K562 (cell line): Measurements from ENCODE around the gene PTPRU. TPM values are rescaled to one million over a fixed set of nuclear protein-coding genes. Genes with fewer than 3 reads are reported as not detected.

Source experiments
- ATAC-seq: fragments of 200-7000 bp; cut with Tn5 transposase; 3 replicates; pipeline ENCODE4 v1.9.1; 2020; ENCODE audit warnings: moderate library complexity
- BruUV-seq: library from RNA; stranded (reverse); fragments of 400-500 nt; replicated peaks from 2 replicates; lab custom pipeline; 2021; lab: Mats Ljungman, UMichigan
- CTCF ChIA-PET: fragments of 300-600 bp; formaldehyde crosslinking; extraction: SDS; loops from one replicate; lab custom pipeline; 2021; ENCODE audit warnings: low intra/inter-chr PET ratio; lab: Yijun Ruan, JAX
- POLR2A ChIA-PET: fragments of 300-600, 350-650 bp; sonication (Branson Sonifier 250); formaldehyde crosslinking; extraction: SDS; loops from one replicate; lab custom pipeline; 2021; ENCODE audit warnings: antibody characterized with exemption, inconsistent platforms; lab: Yijun Ruan, JAX
- DNase-seq, 4 experiments: peaks; one replicate each; pipeline versions ENCODE4 v3.0.0 to v3.0.0-alpha.2; 2011 to 2018; ENCODE audit warnings: low spot score in 3 of 4, mixed read lengths in 3 of 4; ENCODE audit errors: extremely low read depth in 1 of 4
- FAIRE-seq: peaks from 2 replicates; lab custom pipeline; 2011; peaks lifted over from hg19 to GRCh38; lab: Jason Lieb, UNC
- H2AFZ ChIP-seq: 2 replicates; pipeline ENCODE4 v1.6.0; 2011; ENCODE audit warnings: low read depth, low read length, control low read depth, inconsistent platforms
- H3K27ac ChIP-seq: fragments of 200-600 bp; 3 replicates; pipeline ENCODE4 v1.8.0; 2011; ENCODE audit warnings: low read depth, mild to moderate bottlenecking, control low read depth, inconsistent platforms, low read length, moderate library complexity, mixed read lengths; ENCODE audit errors: extremely low read depth
- H3K27me3 ChIP-seq, 2 experiments: fragments of 300-600 bp in 1 of 2; 2 replicates in 1 of 2; 3 replicates in 1 of 2; pipeline versions ENCODE4 v1.6.0 to v1.8.0; 2011; ENCODE audit warnings: inconsistent platforms in 2 of 2, low read length in 2 of 2, mild to moderate bottlenecking in 1 of 2, mixed read lengths in 1 of 2, moderate library complexity in 1 of 2; ENCODE audit not compliant: control insufficient read depth in 2 of 2, insufficient read depth in 2 of 2
- H3K36me3 ChIP-seq: fragments of 300-600 bp; 3 replicates; pipeline ENCODE4 v1.8.0; 2011; ENCODE audit warnings: mild to moderate bottlenecking, low read length, inconsistent platforms; ENCODE audit not compliant: control insufficient read depth, insufficient read depth
- H3K4me1 ChIP-seq, 2 experiments: fragments of 200-600 bp in 1 of 2; replicated peaks in 1 of 2; 2 replicates in 1 of 2; 3 replicates in 1 of 2; pipeline versions ENCODE4 v1.5.1 to v1.8.0; 2011; ENCODE audit warnings: inconsistent platforms in 2 of 2, low read length in 2 of 2, mild to moderate bottlenecking in 1 of 2, mixed read lengths in 1 of 2, moderate library complexity in 1 of 2; ENCODE audit not compliant: control insufficient read depth in 2 of 2, insufficient read depth in 2 of 2
- H3K4me2 ChIP-seq: 2 replicates; pipeline ENCODE4 v1.6.1; 2011; ENCODE audit warnings: low read length, control low read depth, inconsistent platforms, mixed read lengths; ENCODE audit not compliant: insufficient read depth
- H3K4me3 ChIP-seq: fragments of 200-600 bp; sonication (generic), shearing (Covaris generic); 2 replicates; pipeline ENCODE4 v1.5.1; 2016; ENCODE audit warnings: control low read depth, inconsistent platforms
- H3K79me2 ChIP-seq: fragments of 200-600 bp; 3 replicates; pipeline ENCODE4 v1.8.0; 2011; ENCODE audit warnings: low read length, inconsistent platforms; ENCODE audit not compliant: control insufficient read depth, insufficient read depth
- H3K9ac ChIP-seq, 2 experiments: 2 replicates each; pipeline versions ENCODE4 v1.6.0 to v1.6.1; 2011; ENCODE audit warnings: low read depth in 2 of 2, low read length in 2 of 2, control low read depth in 1 of 2, inconsistent platforms in 1 of 2, mild to moderate bottlenecking in 1 of 2, mixed read lengths in 1 of 2; ENCODE audit not compliant: insufficient read depth in 1 of 2
- H3K9me1 ChIP-seq: one replicate; pipeline ENCODE4 v1.6.0; 2011; ENCODE audit warnings: inconsistent platforms, mild to moderate bottlenecking, low read length, moderate library complexity; ENCODE audit not compliant: control insufficient read depth, insufficient read depth
- H3K9me3 ChIP-seq: replicated peaks from 2 replicates; pipeline ENCODE4 v1.5.1; 2011; ENCODE audit warnings: low read depth, low read length, inconsistent platforms; ENCODE audit not compliant: control insufficient read depth, insufficient read depth
- H4K20me1 ChIP-seq: replicated peaks from 2 replicates; pipeline ENCODE4 v1.6.1; 2011; ENCODE audit warnings: low read length, inconsistent platforms, mixed read lengths; ENCODE audit not compliant: control insufficient read depth, insufficient read depth
- C11orf30 ChIP-seq: fragments of 450-650 bp; IDR thresholded peaks from 2 replicates; pipeline ENCODE4 v1.6.1; 2016; ENCODE audit warnings: low read depth, mild to moderate bottlenecking
- CCAR2 ChIP-seq: fragments of 200-400 bp; formaldehyde crosslinking; IDR thresholded peaks from 2 replicates; pipeline ENCODE4 v1.6.1; 2017; ENCODE audit warnings: mild to moderate bottlenecking, low read depth, low read length
- ELK1 ChIP-seq: sonication (generic); formaldehyde crosslinking; IDR thresholded peaks from 2 replicates; pipeline ENCODE4 v1.8.1; 2022; ENCODE audit warnings: missing genetic modification reagents
- FOXK2 ChIP-seq, 2 experiments: fragments of 450-650 bp; IDR thresholded peaks in 1 of 2; conservative IDR thresholded peaks in 1 of 2; 2 replicates each; pipeline ENCODE4 v1.6.1; 2016; ENCODE audit warnings: low read depth in 2 of 2, mild to moderate bottlenecking in 1 of 2
- KAT7 ChIP-seq: sonication (generic); formaldehyde crosslinking; IDR thresholded peaks from 2 replicates; pipeline ENCODE4 v1.8.0; 2022; ENCODE audit warnings: missing genetic modification reagents, mild to moderate bottlenecking, borderline replicate concordance
- MAZ ChIP-seq, 2 experiments: fragments of 450-650 bp in 1 of 2; sonication (generic) in 1 of 2; formaldehyde crosslinking; IDR thresholded peaks in 1 of 2; conservative IDR thresholded peaks in 1 of 2; 2 replicates each; pipeline versions ENCODE4 v1.4.0 to v1.5.0; 2020; ENCODE audit warnings: mild to moderate bottlenecking in 1 of 2, missing genetic modification reagents in 1 of 2
- POLR2B ChIP-seq: fragments of 450-650 bp; IDR thresholded peaks from 2 replicates; pipeline ENCODE4 v1.6.1; 2018; ENCODE audit warnings: low read depth; ENCODE audit not compliant: partially characterized antibody
- SMAD1 ChIP-seq: fragments of 150-350 bp; IDR thresholded peaks from 2 replicates; pipeline ENCODE4 v1.6.1; 2014; ENCODE audit warnings: low read length, low read depth; ENCODE audit not compliant: partially characterized antibody
- TARDBP ChIP-seq: fragments of 450-650 bp; IDR thresholded peaks from 2 replicates; pipeline ENCODE4 v1.6.1; 2016
- TSHZ1 ChIP-seq: fragments of 250-450 bp; sonication (Bioruptor Pico); IDR thresholded peaks from 2 replicates; pipeline ENCODE4 v1.4.0; 2020; ENCODE audit warnings: mild to moderate bottlenecking, moderate library complexity
- ZBTB1 ChIP-seq: sonication (generic); formaldehyde crosslinking; IDR thresholded peaks from 2 replicates; pipeline ENCODE4 v1.8.1; 2023; ENCODE audit warnings: missing genetic modification reagents, low read depth, mild to moderate bottlenecking, borderline replicate concordance
- ZNF143 ChIP-seq: sonication (generic); formaldehyde crosslinking; IDR thresholded peaks from 2 replicates; pipeline ENCODE4 v1.9.0; 2022; ENCODE audit warnings: mild to moderate bottlenecking, missing genetic modification reagents
- WGBS: fragments of 100-300 bp; shearing (Covaris generic); methylation state at CpG from one replicate; pipeline ENCODE4 v1.1.6; 2016; ENCODE audit warnings: low coverage, mixed read lengths; ENCODE audit not compliant: insufficient coverage; ENCODE audit errors: missing lambda C conversion rate; 5-methylcytosine and 5-hydroxymethylcytosine counted together
- in situ Hi-C: fragments of 300-500 bp; cut with MboI; formaldehyde crosslinking; loops from 4 replicates; pipeline ENCODE4 v1.15.0; 2018; ENCODE audit warnings: inconsistent platforms, mixed read lengths
- intact Hi-C: fragments of 100-400 bp; cut with micrococcal nuclease; formaldehyde crosslinking; loops from 2 replicates; pipeline ENCODE4 v1.14.2; 2022
- polyA plus RNA-seq, 8 experiments: library from polyadenylated mRNA; depleted of rRNA in 4 of 8; stranded (reverse) in 5 of 8; unstranded in 3 of 8; fragments of >200 nt; fragmentation: Nextera tagmentation in 2 of 8; fragmentation: Illumina TruSeq in 1 of 8; extraction: Ambion mirVana in 2 of 8; extraction: Trizol in 1 of 8; gene quantifications; 2 replicates each; pipeline versions ENCODE4 v1.2.1 to v1.2.3, GENCODE V29; 2011 to 2014; ENCODE audit warnings: inconsistent platforms in 1 of 8, missing spikeins in 1 of 8
- total RNA-seq, 7 experiments: library from RNA; depleted of rRNA in 6 of 7; stranded (reverse); fragments of >200 nt in 6 of 7; fragmentation: Illumina TruSeq in 2 of 7; extraction: Trizol in 2 of 7; gene quantifications; 2 replicates each; pipeline versions ENCODE4 v1.2.1 to v1.2.3, GENCODE V29; 2011 to 2021; ENCODE audit warnings: low replicate concordance in 1 of 7
- TF ChIP-seq, protein P1 (sequence below): sonication (generic); formaldehyde crosslinking; IDR thresholded peaks from 2 replicates; pipeline ENCODE4 v1.8.0; 2022; ENCODE audit warnings: missing genetic modification reagents, mild to moderate bottlenecking, moderate library complexity, borderline replicate concordance
- TF ChIP-seq, protein P2 (sequence below), 2 experiments: IDR thresholded peaks; 2 replicates each; pipeline ENCODE4 v1.6.1; 2011; ENCODE audit warnings: borderline replicate concordance in 1 of 2, control low read depth in 1 of 2, low read depth in 1 of 2, low read length in 1 of 2, mild to moderate bottlenecking in 1 of 2, mixed read lengths in 1 of 2, moderate library complexity in 1 of 2; ENCODE audit not compliant: insufficient read depth in 1 of 2, insufficient read length in 1 of 2, poor library complexity in 1 of 2, severe bottlenecking in 1 of 2; ENCODE audit errors: extremely low read depth in 1 of 2

Gene PTPRU
- total and polyA plus RNA-seq, 9 of the 15 experiments (the other 6 are each of a cell fraction or from before 2014, with no cell fraction given) = 0.01 to 2.9 (median 1.0) TPM

DNA sequence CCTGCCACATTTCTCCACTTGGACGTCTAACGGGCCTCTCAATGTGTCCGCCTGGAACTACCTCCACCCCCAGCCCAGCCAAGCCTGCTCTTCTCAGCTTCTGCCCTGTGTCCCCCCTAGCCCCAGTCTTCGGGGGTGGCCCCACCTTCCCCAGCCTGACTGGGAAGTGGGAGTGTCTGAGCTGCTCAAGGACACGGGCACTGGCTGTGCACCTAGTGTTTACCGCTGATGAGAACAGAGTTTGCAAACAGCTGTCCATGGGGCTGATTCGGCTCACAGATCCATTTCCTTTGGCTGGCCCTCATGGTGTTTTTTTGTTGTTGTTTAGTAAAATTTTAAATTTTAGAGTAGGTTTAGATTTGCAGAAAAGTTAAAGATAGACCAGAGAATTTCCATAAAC, 121.1 kb downstream of the PTPRU start:
- no peak for FAIRE-seq
- Histone ChIP-seq H3K9me3 (no peaks in the 10 kb centered on the region), H3K9ac (no peak overlapping the region), H3K9me1 (no peaks in the 10 kb centered on the region), H3K79me2 (no peaks in the 10 kb centered on the region), H3K27ac (no peak overlapping the region), H3K4me1 (peaks cover 0 to 4% of the 10 kb centered on the region in 2 experiments; a peak in 3 of 5 replicates), H3K36me3 (no peaks in the 10 kb centered on the region), H3K4me2 (no peak overlapping the region), H3K4me3 (no peak overlapping the region), H2AFZ (no peak overlapping the region), H4K20me1 (peaks cover 3% of the 10 kb centered on the region; the same call in 1 of the 2 replicates), H3K27me3 (peaks cover 22 to 45% of the 10 kb centered on the region in 2 experiments)
- intact Hi-C loops = no loop called here
- in situ Hi-C loops = no loop called here
- no peak for DNase-seq
- CTCF ChIA-PET = no interaction called here
- POLR2A ChIA-PET = no interaction called here
- no peak for ATAC-seq
- no TSS peak for BruUV-seq
- TF ChIP-seq, protein P1, sequence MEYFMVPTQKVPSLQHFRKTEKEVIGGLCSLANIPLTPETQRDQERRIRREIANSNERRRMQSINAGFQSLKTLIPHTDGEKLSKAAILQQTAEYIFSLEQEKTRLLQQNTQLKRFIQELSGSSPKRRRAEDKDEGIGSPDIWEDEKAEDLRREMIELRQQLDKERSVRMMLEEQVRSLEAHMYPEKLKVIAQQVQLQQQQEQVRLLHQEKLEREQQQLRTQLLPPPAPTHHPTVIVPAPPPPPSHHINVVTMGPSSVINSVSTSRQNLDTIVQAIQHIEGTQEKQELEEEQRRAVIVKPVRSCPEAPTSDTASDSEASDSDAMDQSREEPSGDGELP = no peak
- no peak for TF ChIP-seq SMAD1
- no peak for TF ChIP-seq TSHZ1
- no peak for TF ChIP-seq FOXK2 (conservative IDR thresholded peaks at IDR 0.05 in 1 of 2, IDR thresholded peaks at IDR 0.05 in 1 of 2; ENCODE audit: low read depth in 2 of 2)
- no peak for TF ChIP-seq CCAR2
- no peak for TF ChIP-seq POLR2B
- no peak for TF ChIP-seq ZNF143 (CRISPR knock-in tag)
- no peak for TF ChIP-seq ELK1 (CRISPR knock-in tag)
- TF ChIP-seq TARDBP = no peak
- no peak for TF ChIP-seq KAT7
- TF ChIP-seq C11orf30 = no peak
- no peak for TF ChIP-seq ZBTB1 (CRISPR knock-in tag)
- TF ChIP-seq MAZ (CRISPR knock-in tag; conservative IDR thresholded peaks at IDR 0.05 in 1 of 2, IDR thresholded peaks at IDR 0.05 in 1 of 2) = no peak
- TF ChIP-seq, protein P2, sequence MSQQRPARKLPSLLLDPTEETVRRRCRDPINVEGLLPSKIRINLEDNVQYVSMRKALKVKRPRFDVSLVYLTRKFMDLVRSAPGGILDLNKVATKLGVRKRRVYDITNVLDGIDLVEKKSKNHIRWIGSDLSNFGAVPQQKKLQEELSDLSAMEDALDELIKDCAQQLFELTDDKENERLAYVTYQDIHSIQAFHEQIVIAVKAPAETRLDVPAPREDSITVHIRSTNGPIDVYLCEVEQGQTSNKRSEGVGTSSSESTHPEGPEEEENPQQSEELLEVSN (IDR thresholded peaks at IDR 0.05; ENCODE audit: borderline replicate concordance in 1 of 2, extremely low read depth in 1 of 2, insufficient read depth in 1 of 2, insufficient read length in 1 of 2, low read depth in 1 of 2, low read length in 1 of 2, poor library complexity in 1 of 2, severe bottlenecking in 1 of 2) = no peak
- under 1% methylated on average over 7 of the region's 7 CpGs for WGBS
